ENCODE data around the gene NFATC1. TPM values are rescaled to one million over a fixed set of nuclear protein-coding genes. Genes with fewer than 3 reads are reported as not detected.

NFATC1 gene
- polyA plus RNA-seq, 2 of the 4 experiments (the other 2 are of a cell fraction), result 0.52 to 1.7 TPM

DNA sequence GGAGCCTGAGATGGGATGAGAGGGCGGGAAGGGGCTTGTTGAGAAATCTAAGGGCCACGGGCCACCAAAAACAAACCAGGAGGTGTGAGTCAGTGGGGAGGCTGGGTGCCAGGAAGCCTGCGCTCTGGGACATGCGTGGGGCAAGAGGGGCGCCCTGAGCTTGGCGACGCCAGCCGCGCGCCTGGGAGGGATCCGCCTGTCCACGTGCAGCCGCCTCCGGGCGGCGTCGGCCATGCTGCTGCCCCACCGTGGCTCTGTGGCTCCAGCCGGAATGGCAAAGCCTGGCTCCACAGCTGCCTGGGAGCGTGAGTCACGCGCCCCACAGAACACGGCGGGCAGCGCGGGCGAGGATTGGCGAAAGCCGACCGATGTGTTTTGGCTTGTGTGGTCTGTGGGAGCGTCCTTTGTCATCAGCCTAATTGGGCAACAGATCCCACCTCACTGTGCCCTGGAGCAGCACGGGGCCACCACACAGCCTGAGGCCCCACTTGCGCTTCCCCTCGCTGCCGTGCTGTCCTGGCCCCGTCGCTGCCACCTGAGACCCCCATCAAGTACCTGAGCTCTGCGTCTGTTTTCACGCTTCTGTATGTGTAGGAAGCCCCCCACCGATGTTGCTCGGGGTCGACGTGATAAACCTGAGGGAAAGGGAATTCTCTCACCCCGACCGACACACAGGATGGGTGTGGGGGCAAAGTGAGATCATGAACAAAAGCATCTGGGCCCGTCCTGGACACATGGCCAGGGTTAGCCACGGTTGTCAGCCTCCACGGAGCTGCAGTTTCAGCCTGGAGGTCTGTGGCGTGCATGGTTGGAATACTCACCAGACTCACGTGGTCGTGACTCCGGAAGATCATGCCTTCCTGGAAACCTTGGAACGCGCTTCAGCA is 80.5 kb downstream of the NFATC1 start:
- CTCF ChIA-PET, result no interaction called here
- no peak for FAIRE-seq
- Histone ChIP-seq H3K27ac (no peak overlapping the region), H3K4me1 (no peaks in the 10 kb centered on the region), H3K9me3 (no peaks in the 10 kb centered on the region), H3K4me2 (no peak overlapping the region), H3K4me3 (no peak overlapping the region)
- POLR2A ChIA-PET, result no interaction called here
- no peak for DNase-seq (ENCODE audit: low read depth in 1 of 2, low spot score in 1 of 2)
- WGBS (ENCODE audit: missing lambda C conversion rate), result 83% methylated on average over 40 of the region's 54 CpGs
- TF ChIP-seq, protein P1, sequence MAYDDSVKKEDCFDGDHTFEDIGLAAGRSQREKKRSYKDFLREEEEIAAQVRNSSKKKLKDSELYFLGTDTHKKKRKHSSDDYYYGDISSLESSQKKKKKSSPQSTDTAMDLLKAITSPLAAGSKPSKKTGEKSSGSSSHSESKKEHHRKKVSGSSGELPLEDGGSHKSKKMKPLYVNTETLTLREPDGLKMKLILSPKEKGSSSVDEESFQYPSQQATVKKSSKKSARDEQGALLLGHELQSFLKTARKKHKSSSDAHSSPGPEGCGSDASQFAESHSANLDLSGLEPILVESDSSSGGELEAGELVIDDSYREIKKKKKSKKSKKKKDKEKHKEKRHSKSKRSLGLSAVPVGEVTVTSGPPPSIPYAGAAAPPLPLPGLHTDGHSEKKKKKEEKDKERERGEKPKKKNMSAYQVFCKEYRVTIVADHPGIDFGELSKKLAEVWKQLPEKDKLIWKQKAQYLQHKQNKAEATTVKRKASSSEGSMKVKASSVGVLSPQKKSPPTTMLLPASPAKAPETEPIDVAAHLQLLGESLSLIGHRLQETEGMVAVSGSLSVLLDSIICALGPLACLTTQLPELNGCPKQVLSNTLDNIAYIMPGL (CRISPR knock-in tag; IDR thresholded peaks at IDR 0.05; ENCODE audit: borderline replicate concordance), result no peak
- TF ChIP-seq, protein P2, sequence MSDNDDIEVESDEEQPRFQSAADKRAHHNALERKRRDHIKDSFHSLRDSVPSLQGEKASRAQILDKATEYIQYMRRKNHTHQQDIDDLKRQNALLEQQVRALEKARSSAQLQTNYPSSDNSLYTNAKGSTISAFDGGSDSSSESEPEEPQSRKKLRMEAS (IDR thresholded peaks at IDR 0.05), result no peak
- TF ChIP-seq HEYL (CRISPR knock-in tag; IDR thresholded peaks at IDR 0.05), result no peak
- TF ChIP-seq CBX8 (IDR thresholded peaks at IDR 0.05), result no peak
- TF ChIP-seq KDM1A (IDR thresholded peaks at IDR 0.05; ENCODE audit: low read depth), result no peak
- no peak for TF ChIP-seq RFX5 (IDR thresholded peaks at IDR 0.05)
- ATAC-seq, result no peak

DNA sequence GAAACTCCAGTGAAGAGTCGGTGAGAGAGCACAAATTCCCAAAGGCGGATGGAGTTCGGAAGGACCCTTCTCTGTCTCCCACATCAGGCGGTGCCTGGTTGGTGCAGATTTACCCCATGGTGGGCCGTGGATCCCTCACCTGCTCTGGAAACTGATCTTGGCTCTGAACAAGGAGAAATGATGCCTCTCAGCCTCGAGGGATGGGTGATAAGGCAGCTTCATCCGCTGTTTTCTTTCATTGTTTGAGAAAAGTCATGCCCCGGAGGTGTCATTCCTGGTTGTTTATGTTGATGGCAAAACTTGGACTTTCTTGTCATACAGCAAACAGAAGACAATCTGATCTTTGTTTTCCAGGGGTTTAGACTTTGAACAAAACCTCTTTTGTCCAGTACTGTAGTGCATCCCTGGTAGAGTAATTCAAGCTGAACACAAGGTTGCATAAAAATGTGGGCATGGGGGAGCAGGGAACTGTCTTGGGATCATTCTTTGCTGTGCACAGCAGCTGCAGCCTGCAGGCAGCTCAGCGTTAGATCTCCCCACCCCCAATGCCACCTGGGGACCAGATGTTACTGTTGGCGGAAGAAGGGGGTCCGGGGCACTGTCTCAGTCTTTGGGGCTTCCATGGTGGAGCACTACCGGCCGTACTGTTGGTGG is 81.3 kb downstream of the NFATC1 start:
- Histone ChIP-seq H3K4me2 (no peak overlapping the region), H3K4me3 (no peak overlapping the region), H3K4me1 (no peaks in the 10 kb centered on the region), H3K9me3 (no peaks in the 10 kb centered on the region), H3K27ac (no peak overlapping the region)
- WGBS (ENCODE audit: missing lambda C conversion rate), result 59% methylated on average over 8 of the region's 13 CpGs
- CTCF ChIA-PET, result no interaction called here
- DNase-seq (ENCODE audit: low read depth in 1 of 2, low spot score in 1 of 2) (no peak), ATAC-seq (no peak), FAIRE-seq (no peak)
- TF ChIP-seq JUNB (IDR thresholded peaks at IDR 0.05) (no peak), CBX8 (IDR thresholded peaks at IDR 0.05) (no peak), NR3C1 (IDR thresholded peaks at IDR 0.05) (no peak), RAD21 (conservative IDR thresholded peaks at IDR 0.05 in 1 of 2, IDR thresholded peaks at IDR 0.05 in 1 of 2) (no peak), CHD2 (IDR thresholded peaks at IDR 0.05; ENCODE audit: low read length, partially characterized antibody) (no peak), EP300 (IDR thresholded peaks at IDR 0.05) (no peak), FOXS1 (CRISPR knock-in tag; IDR thresholded peaks at IDR 0.05) (no peak), TP53 (CRISPR knock-in tag; IDR thresholded peaks at IDR 0.05) (no peak), JUN (IDR thresholded peaks at IDR 0.05) (no peak)
- TF ChIP-seq, protein P3, sequence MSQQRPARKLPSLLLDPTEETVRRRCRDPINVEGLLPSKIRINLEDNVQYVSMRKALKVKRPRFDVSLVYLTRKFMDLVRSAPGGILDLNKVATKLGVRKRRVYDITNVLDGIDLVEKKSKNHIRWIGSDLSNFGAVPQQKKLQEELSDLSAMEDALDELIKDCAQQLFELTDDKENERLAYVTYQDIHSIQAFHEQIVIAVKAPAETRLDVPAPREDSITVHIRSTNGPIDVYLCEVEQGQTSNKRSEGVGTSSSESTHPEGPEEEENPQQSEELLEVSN (IDR thresholded peaks at IDR 0.05; ENCODE audit: borderline replicate concordance, low read depth), result no peak
- TF ChIP-seq, protein P2 (IDR thresholded peaks at IDR 0.05), result no peak
- TF ChIP-seq, protein P1 (CRISPR knock-in tag; IDR thresholded peaks at IDR 0.05; ENCODE audit: borderline replicate concordance), result no peak
- POLR2A ChIA-PET, result no interaction called here
